Upper lobe of left lung (tissue), 6 donors: Measurements from ENCODE around the gene SRI. TPM values are rescaled to one million over a fixed set of nuclear protein-coding genes. Genes with fewer than 3 reads are reported as not detected.

Experiments
- ATAC-seq, 2 donors: fragments of 200-7000 bp; cut with Tn5 transposase; one replicate each; pipeline ENCODE4 v1.9.1; 2022; ENCODE audit warnings: mild to moderate bottlenecking in 2 of 2, moderate library complexity in 2 of 2; ENCODE audit not compliant: low FRiP score in 2 of 2
- DNase-seq, 2 donors: peaks; one replicate each; pipeline ENCODE4 v3.0.0-alpha.2; 2019 to 2020
- H3K27ac ChIP-seq, 4 donors: fragments of 200-600 bp; sonication (generic); one replicate each; pipeline ENCODE4 v1.5.1; 2016 to 2019
- H3K27me3 ChIP-seq, 4 donors: fragments of 200-600 bp; sonication (generic); one replicate each; pipeline ENCODE4 v1.5.1; 2017 to 2019
- H3K36me3 ChIP-seq, 4 donors: fragments of 200-600 bp; sonication (generic); one replicate each; pipeline ENCODE4 v1.5.1; 2016 to 2019
- H3K4me1 ChIP-seq, 4 donors: fragments of 200-600 bp; sonication (generic); one replicate each; pipeline ENCODE4 v1.5.1; 2018 to 2019
- H3K4me3 ChIP-seq, 4 donors: fragments of 200-600 bp; sonication (generic); one replicate each; pipeline ENCODE4 v1.5.1; 2017 to 2019; ENCODE audit warnings: mild to moderate bottlenecking in 2 of 4, moderate library complexity in 1 of 4
- H3K9me3 ChIP-seq, 4 donors: fragments of 200-600 bp; sonication (generic); one replicate each; pipeline ENCODE4 v1.5.1; 2018 to 2019
- EP300 ChIP-seq, 4 donors: sonication (generic); formaldehyde crosslinking; IDR thresholded peaks; one replicate each; pipeline ENCODE4 v1.5.1; 2017; ENCODE audit warnings: antibody characterized with exemption in 4 of 4, control low read depth in 2 of 4
- POLR2A ChIP-seq, 4 donors: fragments of 450-650 bp; IDR thresholded peaks; one replicate each; pipeline ENCODE4 v1.5.1; 2016 to 2017; ENCODE audit warnings: antibody characterized with exemption in 4 of 4, mild to moderate bottlenecking in 2 of 4
- POLR2AphosphoS5 ChIP-seq, 2 donors: sonication (generic); formaldehyde crosslinking; IDR thresholded peaks; one replicate each; pipeline ENCODE4 v1.5.1; 2017; ENCODE audit warnings: antibody characterized with exemption in 2 of 2
- WGBS, 2 donors: methylation state at CpG; one replicate each; pipeline ENCODE4 v1.1.5; 2017 to 2018; 5-methylcytosine and 5-hydroxymethylcytosine counted together
- total RNA-seq, 6 donors: library from RNA; depleted of rRNA in 4 of 6; stranded (reverse); fragments of >200 nt in 4 of 6; gene quantifications; one replicate each; pipeline versions ENCODE4 v1.1.0 to v1.2.1, GENCODE V29; 2016 to 2021
- TF ChIP-seq, protein P1 (sequence below), 6 experiments: fragments of 450-650 bp in 4 of 6; fragments of 200-600 bp in 2 of 6; sonication (generic) in 2 of 6; IDR thresholded peaks; one replicate each; pipeline ENCODE4 v1.5.1; 2016 to 2019; ENCODE audit warnings: antibody characterized with exemption in 6 of 6
- donor health status: DM: no; HTN: no; CAD: no; lungs with moderate emphysema.
- donor health status: DM: no; HTN: yes; CAD: no; lungs with severe emphysema.

The SRI gene
- total RNA-seq, 6 donors from 2014 or later = 20.0 to 120 (median 91.8) TPM

DNA sequence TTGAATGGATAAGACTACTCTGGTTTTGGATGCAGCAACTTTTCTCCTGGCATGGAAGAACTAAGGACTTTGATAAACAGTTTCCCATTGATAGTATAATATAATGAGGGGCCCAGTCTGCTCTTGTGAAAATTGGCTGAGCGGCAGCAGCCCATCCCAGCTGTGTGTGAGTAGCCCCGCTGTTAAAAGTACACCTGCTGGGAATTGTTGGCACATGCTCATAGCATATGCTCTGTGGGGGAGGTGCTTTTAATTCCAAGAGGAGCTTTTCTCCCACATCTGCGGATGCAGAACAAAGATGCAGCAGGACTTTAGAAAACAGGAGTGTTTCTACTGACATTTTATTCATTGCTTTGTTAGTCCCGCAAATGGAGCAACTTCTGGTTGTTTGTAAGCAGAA, 19.0 kb downstream of the SRI start:
- Histone ChIP-seq H3K27me3 (no peaks in the 10 kb centered on the region), H3K36me3 (peaks cover 6 to 43% (median 22%) of the 10 kb centered on the region in 4 donors), H3K4me1 (no peaks in the 10 kb centered on the region), H3K4me3 (no peak overlapping the region), H3K9me3 (no peaks in the 10 kb centered on the region), H3K27ac (no peak overlapping the region)
- DNase-seq = no peak
- TF ChIP-seq, protein P1, sequence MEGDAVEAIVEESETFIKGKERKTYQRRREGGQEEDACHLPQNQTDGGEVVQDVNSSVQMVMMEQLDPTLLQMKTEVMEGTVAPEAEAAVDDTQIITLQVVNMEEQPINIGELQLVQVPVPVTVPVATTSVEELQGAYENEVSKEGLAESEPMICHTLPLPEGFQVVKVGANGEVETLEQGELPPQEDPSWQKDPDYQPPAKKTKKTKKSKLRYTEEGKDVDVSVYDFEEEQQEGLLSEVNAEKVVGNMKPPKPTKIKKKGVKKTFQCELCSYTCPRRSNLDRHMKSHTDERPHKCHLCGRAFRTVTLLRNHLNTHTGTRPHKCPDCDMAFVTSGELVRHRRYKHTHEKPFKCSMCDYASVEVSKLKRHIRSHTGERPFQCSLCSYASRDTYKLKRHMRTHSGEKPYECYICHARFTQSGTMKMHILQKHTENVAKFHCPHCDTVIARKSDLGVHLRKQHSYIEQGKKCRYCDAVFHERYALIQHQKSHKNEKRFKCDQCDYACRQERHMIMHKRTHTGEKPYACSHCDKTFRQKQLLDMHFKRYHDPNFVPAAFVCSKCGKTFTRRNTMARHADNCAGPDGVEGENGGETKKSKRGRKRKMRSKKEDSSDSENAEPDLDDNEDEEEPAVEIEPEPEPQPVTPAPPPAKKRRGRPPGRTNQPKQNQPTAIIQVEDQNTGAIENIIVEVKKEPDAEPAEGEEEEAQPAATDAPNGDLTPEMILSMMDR (IDR thresholded peaks at IDR 0.05) = no peak
- no peak for TF ChIP-seq POLR2AphosphoS5 (IDR thresholded peaks at IDR 0.05)
- no peak for TF ChIP-seq EP300 (IDR thresholded peaks at IDR 0.05)
- TF ChIP-seq POLR2A (IDR thresholded peaks at IDR 0.05) = no peak
- no peak for ATAC-seq
- WGBS, 2 donors = 82 to 84% methylated on average over 4 of the region's 4 CpGs

DNA sequence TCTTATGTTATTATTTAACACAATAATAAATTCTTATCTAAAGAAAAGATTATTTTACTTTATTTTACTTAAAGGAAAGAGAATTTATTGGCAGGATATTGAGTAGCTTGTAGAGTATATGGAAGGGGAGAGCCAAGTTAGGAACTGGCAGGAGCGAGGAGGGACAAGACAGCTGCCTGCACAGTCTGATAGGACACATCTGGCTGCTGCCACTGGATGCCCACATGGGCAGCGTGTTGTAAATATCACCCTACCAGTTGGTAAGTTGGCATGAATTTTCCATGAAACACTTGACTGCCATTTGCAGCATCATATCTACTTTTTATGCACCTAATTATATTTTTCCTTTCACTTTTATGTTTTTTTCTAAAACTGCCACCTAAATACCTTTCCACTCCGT, 19.6 kb downstream of the SRI start:
- no peaks in the 10 kb centered on the region for H3K4me1 ChIP-seq
- no peaks in the 10 kb centered on the region for H3K27me3 ChIP-seq
- no peak overlapping the region for H3K27ac ChIP-seq
- DNase-seq = no peak
- ATAC-seq = no peak
- TF ChIP-seq, protein P1 (IDR thresholded peaks at IDR 0.05) = no peak
- TF ChIP-seq POLR2A (IDR thresholded peaks at IDR 0.05) = no peak
- no peak for TF ChIP-seq EP300 (IDR thresholded peaks at IDR 0.05)
- TF ChIP-seq POLR2AphosphoS5 (IDR thresholded peaks at IDR 0.05) = no peak
- 88 to 92% methylated on average over 3 of the region's 3 CpGs for WGBS, 2 donors
- no peak overlapping the region for H3K4me3 ChIP-seq
- no peaks in the 10 kb centered on the region for H3K9me3 ChIP-seq
- peaks cover 3 to 38% (median 19%) of the 10 kb centered on the region in 4 donors for H3K36me3 ChIP-seq

DNA sequence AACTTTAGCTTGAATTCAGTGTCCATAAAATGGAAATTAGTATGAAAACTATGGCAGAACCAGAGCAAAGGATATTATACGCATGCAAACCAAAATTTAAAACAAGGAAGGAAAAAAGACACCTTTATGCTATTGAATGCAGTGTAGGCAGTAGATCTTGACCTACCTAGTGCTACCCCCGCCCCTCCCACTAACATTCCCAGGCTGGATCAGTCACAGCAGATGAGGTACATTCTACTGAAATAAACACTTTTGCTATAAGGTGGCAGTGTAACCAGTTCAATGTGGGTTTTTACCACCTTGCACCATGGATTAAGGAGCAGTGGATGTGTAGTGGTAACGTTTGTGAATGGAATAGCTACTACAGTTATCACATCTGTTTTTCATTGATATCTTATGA, 27.9 kb downstream of the SRI start:
- TF ChIP-seq POLR2A (IDR thresholded peaks at IDR 0.05) (no peak), EP300 (IDR thresholded peaks at IDR 0.05) (no peak), POLR2AphosphoS5 (IDR thresholded peaks at IDR 0.05) (no peak)
- TF ChIP-seq, protein P1 (IDR thresholded peaks at IDR 0.05) = no peak
- no peak for ATAC-seq
- Histone ChIP-seq H3K27me3 (no peaks in the 10 kb centered on the region), H3K9me3 (no peaks in the 10 kb centered on the region), H3K27ac (no peak overlapping the region), H3K4me1 (no peaks in the 10 kb centered on the region), H3K4me3 (no peak overlapping the region), H3K36me3 (no peaks in the 10 kb centered on the region)
- 74 to 94% methylated on average over 3 of the region's 3 CpGs for WGBS, 2 donors
- no peak for DNase-seq

DNA sequence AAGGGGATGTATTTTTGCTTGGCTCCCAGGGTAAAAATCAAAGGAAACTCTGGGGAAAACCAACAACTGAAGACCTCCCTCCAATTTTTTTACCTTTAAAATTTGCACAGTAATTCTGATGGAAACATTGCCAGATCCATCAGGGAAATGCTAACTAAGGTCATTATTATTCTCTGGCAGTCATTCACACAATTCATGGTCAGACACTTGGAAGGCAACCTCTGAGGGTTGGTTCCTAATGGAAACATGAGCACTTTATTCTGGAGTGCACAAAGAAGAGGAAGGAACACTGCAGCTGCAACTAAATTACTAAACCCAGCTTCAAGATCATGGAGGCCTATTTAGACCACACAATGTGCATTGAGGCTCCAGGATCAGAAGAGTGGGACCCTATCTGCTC, 34.2 kb downstream of the SRI start:
- no peak for ATAC-seq

DNA sequence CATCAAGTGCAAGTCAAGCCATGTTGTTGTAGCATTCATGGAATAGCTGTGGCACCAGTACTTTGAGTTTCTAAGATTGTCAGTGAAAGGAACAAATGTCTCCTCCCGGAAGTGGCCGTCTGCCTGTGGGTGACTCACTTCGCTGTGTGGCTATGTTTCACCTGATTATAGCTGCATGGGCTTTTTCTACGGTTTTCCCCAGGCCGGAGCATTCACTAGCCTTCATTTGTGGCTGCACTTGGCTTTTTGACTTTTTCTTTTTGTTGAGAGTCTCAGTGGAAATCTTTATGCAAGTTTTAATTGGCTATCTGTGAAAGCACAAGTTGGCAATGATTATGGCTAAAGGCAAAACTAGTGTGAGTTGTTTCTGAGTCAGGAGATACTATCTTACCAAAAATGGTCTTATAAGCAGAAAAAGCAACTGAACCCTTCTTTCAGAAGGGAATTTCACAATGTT, 35.0 kb downstream of the SRI start:
- 87 to 90% methylated on average over 5 of the region's 5 CpGs for WGBS, 2 donors
- ATAC-seq = no peak

More for the DNA sequence above, 34.2 kb downstream of the SRI start:
- TF ChIP-seq POLR2A (IDR thresholded peaks at IDR 0.05) (no peak), EP300 (IDR thresholded peaks at IDR 0.05) (no peak), POLR2AphosphoS5 (IDR thresholded peaks at IDR 0.05) (no peak)
- TF ChIP-seq, protein P1 (IDR thresholded peaks at IDR 0.05) = no peak
- H3K9me3 ChIP-seq = no peaks in the 10 kb centered on the region
- H3K27ac ChIP-seq = no peak overlapping the region
- no peak overlapping the region for H3K4me3 ChIP-seq
- H3K36me3 ChIP-seq = no peaks in the 10 kb centered on the region
- no peak for DNase-seq
- no peaks in the 10 kb centered on the region for H3K27me3 ChIP-seq
- H3K4me1 ChIP-seq = no peaks in the 10 kb centered on the region

More for the DNA sequence above, 35.0 kb downstream of the SRI start:
- no peak for TF ChIP-seq EP300 (IDR thresholded peaks at IDR 0.05)
- TF ChIP-seq, protein P1 (IDR thresholded peaks at IDR 0.05) = no peak
- no peak for TF ChIP-seq POLR2A (IDR thresholded peaks at IDR 0.05)
- TF ChIP-seq POLR2AphosphoS5 (IDR thresholded peaks at IDR 0.05) = no peak
- Histone ChIP-seq H3K36me3 (no peaks in the 10 kb centered on the region), H3K4me1 (no peaks in the 10 kb centered on the region), H3K9me3 (no peaks in the 10 kb centered on the region), H3K27ac (no peak overlapping the region), H3K4me3 (no peak overlapping the region), H3K27me3 (no peaks in the 10 kb centered on the region)
- DNase-seq = no peak
